ENCODE measurements around the gene EEF2K.
A peak's percentile ranks its signal among the peaks of the same experiment; 100 is the strongest.
"Not testable (repeated sequence)": the region's sequence is repeated elsewhere in the genome, so short reads cannot be mapped to it uniquely, and the experiment has no call there.

The EEF2K gene

GRCh38 chr16:22213801-22214200 is 7.7 kb downstream of the EEF2K start:
- no peak for DNase-seq

GRCh38 chr16:22214402-22214801 is 8.3 kb downstream of the EEF2K start:
- DNase-seq, result no peak

GRCh38 chr16:22214889-22215288 is 8.8 kb downstream of the EEF2K start:
- DNase-seq, result no peak

GRCh38 chr16:22216191-22216831 is 10.2 kb downstream of the EEF2K start:
- peak; percentile 38 for DNase-seq

- DNase-seq, result not testable (repeated sequence)
Measured at GRCh38 chr16:22216832-22217225, 10.8 kb downstream of the EEF2K start.

- DNase-seq, result no peak
Measured at GRCh38 chr16:22217890-22218730, 12.0 kb downstream of the EEF2K start.

GRCh38 chr16:22219389-22220068 is 13.5 kb downstream of the EEF2K start:
- DNase-seq, result no peak

- no peak for DNase-seq
Measured at GRCh38 chr16:22220069-22220440, 14.0 kb downstream of the EEF2K start.

GRCh38 chr16:22220714-22221113 is 14.6 kb downstream of the EEF2K start:
- DNase-seq, result no peak

GRCh38 chr16:22222006-22222405 is 15.9 kb downstream of the EEF2K start:
- no peak for DNase-seq

GRCh38 chr16:22222998-22223397 is 16.9 kb downstream of the EEF2K start:
- no peak for DNase-seq

- no peak for DNase-seq
Measured at GRCh38 chr16:22225060-22225459, 19.0 kb downstream of the EEF2K start.

GRCh38 chr16:22229889-22230288 is 23.8 kb downstream of the EEF2K start:
- no peak for DNase-seq

GRCh38 chr16:22232277-22233036 is 26.4 kb downstream of the EEF2K start:
- DNase-seq, result peak; percentile 9

- no peak for DNase-seq
Measured at GRCh38 chr16:22233037-22233372, 26.9 kb downstream of the EEF2K start.

- DNase-seq, result no peak
Measured at GRCh38 chr16:22235839-22236745, 30.0 kb downstream of the EEF2K start.

GRCh38 chr16:22239131-22239805 is 33.2 kb downstream of the EEF2K start:
- DNase-seq, result no peak

- DNase-seq, result no peak
Measured at GRCh38 chr16:22240023-22240710, 34.1 kb downstream of the EEF2K start.

- DNase-seq, result no peak
Measured at GRCh38 chr16:22250522-22250921, 44.4 kb downstream of the EEF2K start.

GRCh38 chr16:22252317-22252716 is 46.2 kb downstream of the EEF2K start:
- DNase-seq, result no peak

- DNase-seq, result no peak
Measured at GRCh38 chr16:22253272-22253671, 47.2 kb downstream of the EEF2K start.

Data from HCEC 1CT (cell line).